ENCODE data around the gene TBC1D12.

- TF ChIP-seq CTCF (IDR thresholded peaks at IDR 0.05; ENCODE audit: low read depth, low read length) (no peak), EZH2phosphoT487 (IDR thresholded peaks at IDR 0.05; ENCODE audit: low read depth) (no peak)
Measured at GRCh38 chr10:94398762-94399161, 3.6 kb upstream of the TBC1D12 start.
